HepG2 (cell line): ENCODE results near the gene SFT2D1. TPM values are rescaled to one million over a fixed set of nuclear protein-coding genes. Genes with fewer than 3 reads are reported as not detected.

Experiments
- ATAC-seq: fragments of 200-7000 bp; cut with Tn5 transposase; 3 replicates; pipeline ENCODE4 v1.9.1; 2020; ENCODE audit warnings: mild to moderate bottlenecking, moderate library complexity
- BruUV-seq: library from RNA; stranded (reverse); fragments of 400-500 nt; replicated peaks from 2 replicates; lab custom pipeline; 2021; lab: Mats Ljungman, UMichigan
- CTCF ChIA-PET: fragments of 300-600 bp; formaldehyde crosslinking; extraction: SDS; loops from one replicate; lab custom pipeline; 2021; ENCODE audit warnings: low total read pairs, inconsistent platforms, low intra/inter-chr PET ratio; lab: Yijun Ruan, JAX
- POLR2A ChIA-PET: fragments of 350-600 bp; sonication (Branson Sonifier 250); formaldehyde crosslinking; loops from one replicate; lab custom pipeline; 2020; ENCODE audit warnings: antibody characterized with exemption, inconsistent platforms; lab: Yijun Ruan, JAX
- DNase-seq: peaks from one replicate; pipeline ENCODE4 v3.0.0-alpha.2; 2015; ENCODE audit warnings: low spot score
- FAIRE-seq: peaks from 3 replicates; lab custom pipeline; 2011; peaks lifted over from hg19 to GRCh38; lab: Jason Lieb, UNC
- H2AFZ ChIP-seq: one replicate; pipeline ENCODE4 v1.6.1; 2011; ENCODE audit warnings: low read length, inconsistent platforms
- H3K27ac ChIP-seq: fragments of 300-600 bp; 3 replicates; pipeline ENCODE4 v1.8.0; 2011; ENCODE audit warnings: mixed run types, mild to moderate bottlenecking, mixed read lengths, low read length, inconsistent platforms; ENCODE audit not compliant: insufficient read depth; ENCODE audit errors: extremely low read length
- H3K27me3 ChIP-seq, 2 experiments: fragments of 200-600 bp in 1 of 2; 2 replicates in 1 of 2; 3 replicates in 1 of 2; pipeline versions ENCODE4 v1.6.0 to v1.8.0; 2011; ENCODE audit warnings: low read length in 2 of 2, mild to moderate bottlenecking in 2 of 2, moderate library complexity in 2 of 2, inconsistent platforms in 1 of 2; ENCODE audit not compliant: insufficient read depth in 2 of 2, control insufficient read depth in 1 of 2
- H3K36me3 ChIP-seq, 2 experiments: fragments of 200-600 bp in 1 of 2; replicated peaks in 1 of 2; 2 replicates in 1 of 2; 3 replicates in 1 of 2; pipeline versions ENCODE4 v1.5.1 to v1.8.0; 2011; ENCODE audit warnings: low read length in 2 of 2, inconsistent platforms in 1 of 2; ENCODE audit not compliant: insufficient read depth in 2 of 2, control insufficient read depth in 1 of 2
- H3K4me1 ChIP-seq: 2 replicates; pipeline ENCODE4 v1.5.1; 2012; ENCODE audit warnings: low read length, inconsistent platforms; ENCODE audit not compliant: insufficient read depth
- H3K4me2 ChIP-seq: 2 replicates; pipeline ENCODE4 v1.6.0; 2011; ENCODE audit warnings: low read depth, low read length, inconsistent platforms
- H3K4me3 ChIP-seq, 3 experiments: fragments of 200-600 bp in 1 of 3; sonication (generic), shearing (Covaris generic) in 1 of 3; replicated peaks in 1 of 3; 2 replicates each; pipeline ENCODE4 v1.5.1; 2011 to 2016; ENCODE audit warnings: low read length in 3 of 3, inconsistent platforms in 2 of 3, low read depth in 2 of 3, mild to moderate bottlenecking in 2 of 3, control low read depth in 1 of 3, mixed read lengths in 1 of 3; ENCODE audit not compliant: insufficient read depth in 1 of 3
- H3K79me2 ChIP-seq: one replicate; pipeline ENCODE4 v1.6.1; 2011; ENCODE audit warnings: low read length, inconsistent platforms; ENCODE audit not compliant: insufficient read depth
- H3K9ac ChIP-seq: 2 replicates; pipeline ENCODE4 v1.6.0; 2011; ENCODE audit warnings: mild to moderate bottlenecking, low read depth, low read length, inconsistent platforms; ENCODE audit not compliant: insufficient read depth
- H3K9me3 ChIP-seq: 2 replicates; pipeline ENCODE4 v1.5.1; 2012; ENCODE audit warnings: mild to moderate bottlenecking, low read length
- H4K20me1 ChIP-seq: 2 replicates; pipeline ENCODE4 v1.6.0; 2011; ENCODE audit warnings: inconsistent platforms, mild to moderate bottlenecking, low read length, moderate library complexity; ENCODE audit not compliant: insufficient read depth
- ARNTL ChIP-seq: sonication (generic); formaldehyde crosslinking; IDR thresholded peaks from 2 replicates; pipeline ENCODE4 v1.4.0; 2020; ENCODE audit warnings: mild to moderate bottlenecking, missing genetic modification reagents
- ATF1 ChIP-seq: IDR thresholded peaks from 2 replicates; pipeline ENCODE4 v1.6.1; 2016; ENCODE audit warnings: mild to moderate bottlenecking, control low read depth
- HOXD1 ChIP-seq: sonication (generic); formaldehyde crosslinking; IDR thresholded peaks from 2 replicates; pipeline ENCODE4 v1.5.0; 2020; ENCODE audit warnings: missing genetic modification reagents
- MTA3 ChIP-seq: sonication (generic); formaldehyde crosslinking; IDR thresholded peaks from 2 replicates; pipeline ENCODE4 v1.4.0; 2020; ENCODE audit warnings: missing genetic modification reagents
- PAWR ChIP-seq: sonication (generic); formaldehyde crosslinking; IDR thresholded peaks from 2 replicates; pipeline ENCODE4 v1.4.0; 2020; ENCODE audit warnings: missing genetic modification reagents, mild to moderate bottlenecking, borderline replicate concordance
- PCBP1 ChIP-seq: fragments of 200-400 bp; formaldehyde crosslinking; IDR thresholded peaks from 2 replicates; pipeline ENCODE4 v1.6.1; 2017; ENCODE audit warnings: mild to moderate bottlenecking, low read depth, low read length, borderline replicate concordance
- ZBTB7B ChIP-seq: sonication (generic); formaldehyde crosslinking; IDR thresholded peaks from 2 replicates; pipeline ENCODE4 v1.4.0; 2020; ENCODE audit warnings: missing genetic modification reagents
- ZNF432 ChIP-seq: sonication (generic); formaldehyde crosslinking; IDR thresholded peaks from 2 replicates; pipeline ENCODE4 v1.5.0; 2020; ENCODE audit warnings: missing genetic modification reagents, mild to moderate bottlenecking, borderline replicate concordance
- ZNF510 ChIP-seq: sonication (generic); formaldehyde crosslinking; IDR thresholded peaks from 2 replicates; pipeline ENCODE4 v1.4.0; 2020; ENCODE audit warnings: low read depth, mild to moderate bottlenecking, missing genetic modification reagents
- ZNF768 ChIP-seq: sonication (generic); formaldehyde crosslinking; IDR thresholded peaks from 2 replicates; pipeline ENCODE4 v1.4.0; 2020; ENCODE audit warnings: missing genetic modification reagents
- WGBS: methylation state at CpG from one replicate; pipeline ENCODE4 v1.1.6; 2017; ENCODE audit warnings: low lambda C conversion rate; 5-methylcytosine and 5-hydroxymethylcytosine counted together
- in situ Hi-C: cut with HindIII; loops from 2 replicates; pipeline ENCODE4 v1.10.0; 2017; ENCODE audit warnings: low pct_unique_long_range_greater_than_20kb; ENCODE audit not compliant: extremely low pct_ligation_motif_present
- intact Hi-C: fragments of 100-400 bp; cut with micrococcal nuclease; formaldehyde crosslinking; loops from one replicate; pipeline ENCODE4 v1.10.0; 2022; ENCODE audit not compliant: unreplicated experiment
- polyA plus RNA-seq, 8 experiments: library from polyadenylated mRNA; depleted of rRNA in 3 of 8; stranded (reverse) in 7 of 8; unstranded in 1 of 8; fragments of >200 nt; fragmentation: Illumina TruSeq in 4 of 8; extraction: Trizol in 4 of 8; gene quantifications; 2 replicates each; pipeline versions ENCODE4 v1.2.1 to v1.2.3, GENCODE V29; 2011 to 2016; ENCODE audit warnings: low read depth in 4 of 8, missing spikeins in 1 of 8, mixed read lengths in 1 of 8; ENCODE audit not compliant: insufficient read depth in 1 of 8
- total RNA-seq, 5 experiments: library from RNA; depleted of rRNA; stranded (reverse); fragments of >200 nt; fragmentation: Illumina TruSeq; extraction: Trizol; gene quantifications; 2 replicates each; pipeline ENCODE4 v1.2.3, GENCODE V29; 2016; ENCODE audit warnings: low read depth in 1 of 5
- TF ChIP-seq, protein P1 (sequence below): sonication (generic); formaldehyde crosslinking; IDR thresholded peaks from 2 replicates; pipeline ENCODE4 v1.5.1; 2020; ENCODE audit warnings: missing genetic modification reagents, mild to moderate bottlenecking, borderline replicate concordance
- TF ChIP-seq, protein P2 (sequence below): sonication (generic); formaldehyde crosslinking; IDR thresholded peaks from 2 replicates; pipeline ENCODE4 v1.8.0; 2022; ENCODE audit warnings: mild to moderate bottlenecking, missing genetic modification reagents, borderline replicate concordance
- TF ChIP-seq, protein P3 (sequence below): sonication (generic); formaldehyde crosslinking; IDR thresholded peaks from 2 replicates; pipeline ENCODE4 v1.4.0; 2020; ENCODE audit warnings: missing genetic modification reagents, borderline replicate concordance

The SFT2D1 gene
- total and polyA plus RNA-seq, 2 of the 13 experiments (the other 11 are each of a cell fraction or from before 2014, with no cell fraction given): 115 to 147 TPM

DNA sequence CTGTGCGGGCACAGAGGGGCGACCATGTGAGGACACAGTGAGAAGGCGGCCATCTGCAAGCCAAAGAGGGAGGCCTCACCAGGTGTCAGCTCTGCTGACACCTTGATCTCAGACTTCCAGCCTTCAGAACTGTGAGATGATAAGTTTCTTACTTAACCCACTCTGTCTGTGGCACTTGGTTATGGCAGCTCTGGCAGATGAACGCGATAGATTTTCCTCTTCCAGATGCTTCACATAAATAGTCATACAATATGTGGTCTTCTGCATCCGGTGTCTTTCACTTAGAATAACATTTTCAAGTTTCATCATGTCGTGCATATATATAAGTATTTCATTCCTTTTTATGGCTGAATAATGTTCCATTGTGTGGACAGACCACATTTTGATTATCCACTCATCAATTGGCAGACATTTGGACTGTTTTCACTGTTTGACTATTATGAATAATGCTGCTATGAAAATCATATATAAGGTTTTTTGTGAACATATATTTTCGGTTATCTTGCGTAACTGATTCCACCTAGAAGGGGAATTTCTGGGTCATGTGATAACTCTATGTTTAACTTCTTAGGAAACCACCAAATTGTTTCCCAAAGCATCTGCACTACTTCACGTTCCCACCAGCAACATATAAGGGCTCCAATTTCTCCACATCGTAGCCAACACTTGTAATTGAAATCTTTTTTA lies 64.3 kb downstream of the SFT2D1 start:
- Histone ChIP-seq H3K4me1 (peaks cover 7% of the 10 kb centered on the region; the same call in 1 of the 2 replicates), H3K4me2 (no peak overlapping the region), H3K27me3 (peaks cover 2 to 34% of the 10 kb centered on the region in 2 experiments; a peak in 4 of 5 replicates), H3K36me3 (no peaks in the 10 kb centered on the region), H3K9ac (no peak overlapping the region), H2AFZ (no peak overlapping the region), H4K20me1 (no peaks in the 10 kb centered on the region), H3K79me2 (no peaks in the 10 kb centered on the region), H3K4me3 (no peak overlapping the region), H3K9me3 (no peaks in the 10 kb centered on the region), H3K27ac (no peak overlapping the region)
- TF ChIP-seq PCBP1: no peak
- TF ChIP-seq ATF1 (CRISPR knock-in tag): no peak
- TF ChIP-seq, protein P1, sequence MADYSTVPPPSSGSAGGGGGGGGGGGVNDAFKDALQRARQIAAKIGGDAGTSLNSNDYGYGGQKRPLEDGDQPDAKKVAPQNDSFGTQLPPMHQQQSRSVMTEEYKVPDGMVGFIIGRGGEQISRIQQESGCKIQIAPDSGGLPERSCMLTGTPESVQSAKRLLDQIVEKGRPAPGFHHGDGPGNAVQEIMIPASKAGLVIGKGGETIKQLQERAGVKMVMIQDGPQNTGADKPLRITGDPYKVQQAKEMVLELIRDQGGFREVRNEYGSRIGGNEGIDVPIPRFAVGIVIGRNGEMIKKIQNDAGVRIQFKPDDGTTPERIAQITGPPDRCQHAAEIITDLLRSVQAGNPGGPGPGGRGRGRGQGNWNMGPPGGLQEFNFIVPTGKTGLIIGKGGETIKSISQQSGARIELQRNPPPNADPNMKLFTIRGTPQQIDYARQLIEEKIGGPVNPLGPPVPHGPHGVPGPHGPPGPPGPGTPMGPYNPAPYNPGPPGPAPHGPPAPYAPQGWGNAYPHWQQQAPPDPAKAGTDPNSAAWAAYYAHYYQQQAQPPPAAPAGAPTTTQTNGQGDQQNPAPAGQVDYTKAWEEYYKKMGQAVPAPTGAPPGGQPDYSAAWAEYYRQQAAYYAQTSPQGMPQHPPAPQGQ (CRISPR knock-in tag): no peak
- TF ChIP-seq PAWR (CRISPR knock-in tag): no peak
- TF ChIP-seq ZNF768 (CRISPR knock-in tag): no peak
- TF ChIP-seq ZBTB7B (CRISPR knock-in tag): no peak
- no peak for TF ChIP-seq HOXD1 (CRISPR knock-in tag)
- TF ChIP-seq ZNF432 (CRISPR knock-in tag): no peak
- TF ChIP-seq, protein P2, sequence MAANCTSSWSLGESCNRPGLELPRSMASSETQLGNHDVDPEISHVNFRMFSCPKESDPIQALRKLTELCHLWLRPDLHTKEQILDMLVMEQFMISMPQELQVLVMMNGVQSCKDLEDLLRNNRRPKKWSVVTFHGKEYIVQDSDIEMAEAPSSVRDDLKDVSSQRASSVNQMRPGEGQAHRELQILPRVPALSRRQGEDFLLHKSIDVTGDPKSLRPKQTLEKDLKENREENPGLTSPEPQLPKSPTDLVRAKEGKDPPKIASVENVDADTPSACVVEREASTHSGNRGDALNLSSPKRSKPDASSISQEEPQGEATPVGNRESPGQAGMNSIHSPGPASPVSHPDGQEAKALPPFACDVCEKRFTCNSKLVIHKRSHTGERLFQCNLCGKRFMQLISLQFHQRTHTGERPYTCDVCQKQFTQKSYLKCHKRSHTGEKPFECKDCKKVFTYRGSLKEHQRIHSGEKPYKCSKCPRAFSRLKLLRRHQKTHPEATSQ (CRISPR knock-in tag): no peak
- no peak for TF ChIP-seq MTA3 (CRISPR knock-in tag)
- no peak for TF ChIP-seq ARNTL (CRISPR knock-in tag)
- TF ChIP-seq, protein P3, sequence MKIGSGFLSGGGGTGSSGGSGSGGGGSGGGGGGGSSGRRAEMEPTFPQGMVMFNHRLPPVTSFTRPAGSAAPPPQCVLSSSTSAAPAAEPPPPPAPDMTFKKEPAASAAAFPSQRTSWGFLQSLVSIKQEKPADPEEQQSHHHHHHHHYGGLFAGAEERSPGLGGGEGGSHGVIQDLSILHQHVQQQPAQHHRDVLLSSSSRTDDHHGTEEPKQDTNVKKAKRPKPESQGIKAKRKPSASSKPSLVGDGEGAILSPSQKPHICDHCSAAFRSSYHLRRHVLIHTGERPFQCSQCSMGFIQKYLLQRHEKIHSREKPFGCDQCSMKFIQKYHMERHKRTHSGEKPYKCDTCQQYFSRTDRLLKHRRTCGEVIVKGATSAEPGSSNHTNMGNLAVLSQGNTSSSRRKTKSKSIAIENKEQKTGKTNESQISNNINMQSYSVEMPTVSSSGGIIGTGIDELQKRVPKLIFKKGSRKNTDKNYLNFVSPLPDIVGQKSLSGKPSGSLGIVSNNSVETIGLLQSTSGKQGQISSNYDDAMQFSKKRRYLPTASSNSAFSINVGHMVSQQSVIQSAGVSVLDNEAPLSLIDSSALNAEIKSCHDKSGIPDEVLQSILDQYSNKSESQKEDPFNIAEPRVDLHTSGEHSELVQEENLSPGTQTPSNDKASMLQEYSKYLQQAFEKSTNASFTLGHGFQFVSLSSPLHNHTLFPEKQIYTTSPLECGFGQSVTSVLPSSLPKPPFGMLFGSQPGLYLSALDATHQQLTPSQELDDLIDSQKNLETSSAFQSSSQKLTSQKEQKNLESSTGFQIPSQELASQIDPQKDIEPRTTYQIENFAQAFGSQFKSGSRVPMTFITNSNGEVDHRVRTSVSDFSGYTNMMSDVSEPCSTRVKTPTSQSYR: no peak
- TF ChIP-seq ZNF510: no peak
- BruUV-seq: no TSS peak
- CTCF ChIA-PET: interaction anchor here (3.6 kb wide), 1 partner anchor 123 kb away, joined by 52 read pairs; no protein-coding TSS in a partner anchor
- WGBS: 63% methylated on average over 11 of the region's 11 CpGs
- intact Hi-C loops: loop anchor here (5.0 to 10.0 kb wide), 3 partner anchors 104 to 314 kb away; partner anchors contain the start of gene MPC1
- FAIRE-seq: no peak
- in situ Hi-C loops: loop anchor here (5.0 kb wide), 1 partner anchor 124 kb away; no protein-coding TSS in a partner anchor
- POLR2A ChIA-PET: interaction anchor here (1.3 kb wide), 1 partner anchor 104 kb away, joined by 3 read pairs; no protein-coding TSS in a partner anchor
- no peak for DNase-seq
- no peak for ATAC-seq
